ENCODE results near the gene PDE8A.

The PDE8A gene

GRCh38 chr15:84950570-84951111 is 31.0 kb upstream of the PDE8A start:
- Mint-ChIP-seq H3K4me1 (peaks cover 0 to 4% of the 10 kb centered on the region in 2 donors), H3K27me3 (peaks cover 9 to 16% of the 10 kb centered on the region in 2 donors), H3K27ac (no peak overlapping the region), H3K36me3 (no peaks in the 10 kb centered on the region), H3K9me3 (no peaks in the 10 kb centered on the region), H3K4me3 (no peak overlapping the region)
- ATAC-seq (replicated peaks) (no peak), DNase-seq (no peak)

- H3K9me3 Mint-ChIP-seq = no peaks in the 10 kb centered on the region
- DNase-seq = no peak
- ATAC-seq (replicated peaks) = no peak
- H3K36me3 Mint-ChIP-seq = no peaks in the 10 kb centered on the region
- peaks cover 4 to 13% of the 10 kb centered on the region in 2 donors for H3K4me1 Mint-ChIP-seq
- peaks cover 19 to 23% of the 10 kb centered on the region in 2 donors for H3K27me3 Mint-ChIP-seq
- no peak overlapping the region for H3K27ac Mint-ChIP-seq
- H3K4me3 Mint-ChIP-seq = no peak overlapping the region
Measured at GRCh38 chr15:84951736-84952135, 29.9 kb upstream of the PDE8A start.

- Mint-ChIP-seq H3K36me3 (no peaks in the 10 kb centered on the region), H3K27ac (no peak overlapping the region), H3K27me3 (peaks cover 25 to 27% of the 10 kb centered on the region in 2 donors), H3K4me1 (peaks cover 4 to 13% of the 10 kb centered on the region in 2 donors), H3K4me3 (no peak overlapping the region), H3K9me3 (no peaks in the 10 kb centered on the region)
- no peak for ATAC-seq (replicated peaks)
- no peak for DNase-seq
Measured at GRCh38 chr15:84953136-84953535, 28.5 kb upstream of the PDE8A start.

GRCh38 chr15:84953726-84954125 is 27.9 kb upstream of the PDE8A start:
- H3K4me1 Mint-ChIP-seq = peaks cover 4 to 13% of the 10 kb centered on the region in 2 donors

GRCh38 chr15:84955089-84955848 is 26.4 kb upstream of the PDE8A start:
- Mint-ChIP-seq H3K27me3 (peaks cover 21 to 26% of the 10 kb centered on the region in 2 donors), H3K27ac (no peak overlapping the region), H3K9me3 (no peaks in the 10 kb centered on the region), H3K36me3 (no peaks in the 10 kb centered on the region), H3K4me3 (peak overlapping the region in 1 of 2 donors; percentile 38), H3K4me1 (peaks cover 8 to 22% of the 10 kb centered on the region in 2 donors)
- peak; percentile 9 for DNase-seq
- ATAC-seq (replicated peaks) = peak; percentile 65 to 76

More at GRCh38 chr15:84953726-84954125, 27.9 kb upstream of the PDE8A start:
- Mint-ChIP-seq H3K9me3 (no peaks in the 10 kb centered on the region), H3K27ac (no peak overlapping the region), H3K4me3 (no peak overlapping the region), H3K27me3 (peaks cover 25 to 27% of the 10 kb centered on the region in 2 donors), H3K36me3 (no peaks in the 10 kb centered on the region)
- ATAC-seq (replicated peaks) = no peak
- no peak for DNase-seq

- ATAC-seq (replicated peaks) = no peak
- H3K4me1 Mint-ChIP-seq = peaks cover 8 to 22% of the 10 kb centered on the region in 2 donors
- DNase-seq = no peak
- no peaks in the 10 kb centered on the region for H3K9me3 Mint-ChIP-seq
- H3K27me3 Mint-ChIP-seq = peaks cover 16 to 24% of the 10 kb centered on the region in 2 donors
- H3K4me3 Mint-ChIP-seq = no peak overlapping the region
- no peaks in the 10 kb centered on the region for H3K36me3 Mint-ChIP-seq
- H3K27ac Mint-ChIP-seq = no peak overlapping the region
Measured at GRCh38 chr15:84956199-84956598, 25.5 kb upstream of the PDE8A start.

GRCh38 chr15:84960391-84961113 is 21.1 kb upstream of the PDE8A start:
- ATAC-seq (replicated peaks) (no peak), DNase-seq (no peak)
- Mint-ChIP-seq H3K9me3 (peaks cover 0 to 3% of the 10 kb centered on the region in 2 donors), H3K27me3 (peaks cover 21 to 31% of the 10 kb centered on the region in 2 donors), H3K4me3 (no peak overlapping the region), H3K4me1 (peaks cover 8 to 19% of the 10 kb centered on the region in 2 donors), H3K27ac (no peak overlapping the region), H3K36me3 (peaks cover 0 to 4% of the 10 kb centered on the region in 2 donors)

- Mint-ChIP-seq H3K4me1 (peaks cover 4 to 13% of the 10 kb centered on the region in 2 donors), H3K9me3 (peaks cover 0 to 3% of the 10 kb centered on the region in 2 donors), H3K36me3 (peaks cover 0 to 4% of the 10 kb centered on the region in 2 donors), H3K27me3 (peaks cover 17 to 25% of the 10 kb centered on the region in 2 donors), H3K27ac (no peak overlapping the region), H3K4me3 (no peak overlapping the region)
- DNase-seq = no peak
- ATAC-seq (replicated peaks) = no peak
Measured at GRCh38 chr15:84961114-84961452, 20.6 kb upstream of the PDE8A start.

GRCh38 chr15:84961707-84962106 is 19.9 kb upstream of the PDE8A start:
- H3K36me3 Mint-ChIP-seq = peaks cover 3 to 8% of the 10 kb centered on the region in 2 donors
- H3K4me1 Mint-ChIP-seq = peaks cover 4 to 9% of the 10 kb centered on the region in 2 donors
- peaks cover 17 to 20% of the 10 kb centered on the region in 2 donors for H3K27me3 Mint-ChIP-seq
- H3K27ac Mint-ChIP-seq = no peak overlapping the region
- no peak overlapping the region for H3K4me3 Mint-ChIP-seq
- ATAC-seq (replicated peaks) = no peak
- H3K9me3 Mint-ChIP-seq = peaks cover 0 to 4% of the 10 kb centered on the region in 2 donors
- DNase-seq = no peak

GRCh38 chr15:84962955-84963354 is 18.7 kb upstream of the PDE8A start:
- DNase-seq (no peak), ATAC-seq (replicated peaks) (no peak)
- Mint-ChIP-seq H3K4me3 (no peak overlapping the region), H3K4me1 (peaks cover 4 to 9% of the 10 kb centered on the region in 2 donors), H3K9me3 (peaks cover 0 to 4% of the 10 kb centered on the region in 2 donors), H3K27me3 (peaks cover 10 to 12% of the 10 kb centered on the region in 2 donors), H3K27ac (no peak overlapping the region), H3K36me3 (peaks cover 3 to 8% of the 10 kb centered on the region in 2 donors)

- DNase-seq (no peak), ATAC-seq (replicated peaks) (no peak)
- H3K27ac Mint-ChIP-seq = no peak overlapping the region
- H3K4me3 Mint-ChIP-seq = no peak overlapping the region
- H3K9me3 Mint-ChIP-seq = peaks cover 0 to 4% of the 10 kb centered on the region in 2 donors
- peaks cover 3 to 8% of the 10 kb centered on the region in 2 donors for H3K36me3 Mint-ChIP-seq
- H3K27me3 Mint-ChIP-seq = peaks cover 7 to 10% of the 10 kb centered on the region in 2 donors
- no peaks in the 10 kb centered on the region for H3K4me1 Mint-ChIP-seq
Measured at GRCh38 chr15:84967380-84967779, 14.3 kb upstream of the PDE8A start.

GRCh38 chr15:84968301-84968700 is 13.4 kb upstream of the PDE8A start:
- Mint-ChIP-seq H3K4me1 (no peaks in the 10 kb centered on the region), H3K27ac (no peak overlapping the region), H3K27me3 (peaks cover 10 to 11% of the 10 kb centered on the region in 2 donors), H3K9me3 (peaks cover 0 to 4% of the 10 kb centered on the region in 2 donors), H3K4me3 (no peak overlapping the region), H3K36me3 (peaks cover 3 to 8% of the 10 kb centered on the region in 2 donors)
- ATAC-seq (replicated peaks) (no peak), DNase-seq (no peak)

GRCh38 chr15:84969257-84969656 is 12.4 kb upstream of the PDE8A start:
- no peak overlapping the region for H3K27ac Mint-ChIP-seq
- DNase-seq (no peak), ATAC-seq (replicated peaks) (no peak)
- H3K9me3 Mint-ChIP-seq = peaks cover 0 to 4% of the 10 kb centered on the region in 2 donors
- H3K4me1 Mint-ChIP-seq = no peaks in the 10 kb centered on the region
- H3K36me3 Mint-ChIP-seq = peaks cover 3 to 8% of the 10 kb centered on the region in 2 donors
- H3K27me3 Mint-ChIP-seq = peaks cover 4 to 5% of the 10 kb centered on the region in 2 donors
- no peak overlapping the region for H3K4me3 Mint-ChIP-seq

GRCh38 chr15:84970843-84971242 is 10.8 kb upstream of the PDE8A start:
- DNase-seq (no peak), ATAC-seq (replicated peaks) (no peak)
- peaks cover 4 to 5% of the 10 kb centered on the region in 2 donors for H3K27me3 Mint-ChIP-seq
- peaks cover 3 to 4% of the 10 kb centered on the region in 2 donors for H3K36me3 Mint-ChIP-seq
- H3K4me1 Mint-ChIP-seq = no peaks in the 10 kb centered on the region
- H3K27ac Mint-ChIP-seq = no peak overlapping the region
- H3K4me3 Mint-ChIP-seq = no peak overlapping the region
- H3K9me3 Mint-ChIP-seq = peaks cover 0 to 2% of the 10 kb centered on the region in 2 donors

All from stimulated activated naive B cell treated with anti-CD40 and anti-IgM and Interleukin-4, amounts not matched to agents 10 μg/mL and 1 μg/mL and 100 μg/mL, for 72 hours (primary cell).